ENCODE data around the gene CHGA.

GRCh38 chr14:92942136-92942535, 19.2 kb downstream of the CHGA start:
- no peak for TF ChIP-seq JUNB (IDR thresholded peaks at IDR 0.05)
- no peak for TF ChIP-seq MAX (IDR thresholded peaks at IDR 0.05)
- no peak for TF ChIP-seq POLR2A (IDR thresholded peaks at IDR 0.05; ENCODE audit: low read length)
- TF ChIP-seq NPAS2 (CRISPR knock-in tag; IDR thresholded peaks at IDR 0.05; ENCODE audit: borderline replicate concordance) = no peak
- TF ChIP-seq CTCF (IDR thresholded peaks at IDR 0.05) = no peak
- no peak for TF ChIP-seq ZFP36 (IDR thresholded peaks at IDR 0.05; ENCODE audit: borderline replicate concordance, partially characterized antibody)
- no peak for TF ChIP-seq CEBPB (IDR thresholded peaks at IDR 0.05)
- TF ChIP-seq KDM1A (IDR thresholded peaks at IDR 0.05; ENCODE audit: low read depth) = no peak
- no peak for TF ChIP-seq REST (IDR thresholded peaks at IDR 0.05)
